T-helper 1 cell (primary cell): ENCODE measurements around the gene C1orf159.
"Not testable (repeated sequence)": the region's sequence is repeated elsewhere in the genome, so short reads cannot be mapped to it uniquely, and the experiment has no call there.

Experiments used
- DNase-seq, 5 donors: peaks; one replicate each; pipeline ENCODE4 v3.0.0-alpha.2; 2012 to 2020

Gene C1orf159

DNA sequence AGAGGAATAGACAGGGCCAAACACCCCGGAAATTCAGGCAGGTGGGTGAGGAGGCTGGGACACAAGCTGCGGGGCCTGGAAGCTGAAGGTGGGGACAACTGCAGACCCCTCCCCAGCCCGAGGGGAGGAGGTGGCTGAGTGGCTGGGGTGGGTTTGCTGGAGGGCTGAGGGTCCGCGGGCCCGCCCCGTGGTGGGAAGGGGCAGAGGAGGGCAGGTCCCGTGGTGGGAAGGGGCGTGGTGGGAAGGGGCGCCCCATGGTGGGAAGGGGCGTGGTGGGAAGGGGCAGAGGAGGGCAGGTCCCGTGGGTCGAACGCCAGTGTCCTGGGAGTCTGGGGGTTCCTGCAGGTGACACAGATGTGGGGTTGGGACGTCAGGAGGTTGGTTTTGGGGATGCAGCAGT, 33.5 kb upstream of the C1orf159 start:
- DNase-seq = no peak

DNA sequence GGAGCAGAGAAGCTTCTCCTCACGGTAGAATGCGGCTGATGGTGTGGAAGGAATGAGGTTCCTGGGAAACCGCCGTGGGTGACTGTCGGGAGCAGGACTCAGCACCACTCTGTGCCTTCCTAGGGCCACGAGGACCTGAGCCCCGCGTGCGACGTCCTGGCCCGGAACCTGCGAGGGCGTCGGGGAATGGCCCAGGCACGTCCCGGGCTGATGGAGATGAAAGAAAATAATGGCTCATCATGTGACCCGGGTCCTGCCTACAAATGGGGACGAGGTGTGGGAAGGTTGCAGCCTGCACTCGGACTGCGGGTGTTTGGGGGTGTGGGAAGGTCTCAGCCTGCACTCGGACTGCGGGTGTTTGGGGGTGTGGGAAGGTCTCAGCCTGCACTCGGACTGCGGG, 32.7 kb upstream of the C1orf159 start:
- no peak for DNase-seq

DNA sequence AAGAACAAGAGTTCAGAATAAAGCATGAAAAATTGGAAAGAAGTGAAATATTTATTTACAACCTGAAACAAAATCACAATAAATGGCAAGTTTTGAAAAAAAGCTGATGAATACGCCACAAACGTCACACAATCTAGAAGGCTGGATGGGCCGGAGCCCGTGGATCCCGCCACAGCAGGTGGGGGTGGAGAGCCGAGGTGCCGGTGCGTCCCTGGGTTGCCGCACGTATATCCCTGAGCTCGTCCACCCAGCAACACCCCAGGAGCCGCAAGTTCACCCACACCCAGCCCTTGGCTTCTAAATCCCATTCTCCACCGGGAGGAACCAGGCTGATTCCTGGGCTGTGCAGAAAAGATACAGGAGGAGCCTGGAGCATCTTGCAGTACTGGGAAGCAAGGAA, 32.2 kb upstream of the C1orf159 start:
- no peak for DNase-seq

DNA sequence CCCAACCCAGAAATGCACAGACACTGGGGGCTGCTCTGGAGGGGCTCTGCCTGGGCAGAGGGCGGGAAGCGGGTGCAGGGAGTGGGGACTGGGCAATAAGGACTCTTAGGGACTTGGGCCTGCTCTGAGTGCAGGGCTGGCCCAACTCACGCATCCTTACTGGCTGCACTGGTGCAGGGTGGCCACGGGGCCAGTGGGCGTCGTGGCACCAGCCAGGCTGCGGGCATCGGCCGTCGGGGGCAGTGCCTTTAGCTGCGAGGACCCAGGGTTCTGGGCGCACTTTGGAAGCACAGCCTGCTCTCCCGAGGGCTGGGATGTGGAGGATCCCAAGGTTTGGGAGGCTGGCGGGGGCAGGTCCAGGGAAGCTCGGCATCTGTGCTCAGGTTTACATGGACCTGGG, 30.7 kb upstream of the C1orf159 start:
- no peak for DNase-seq

DNA sequence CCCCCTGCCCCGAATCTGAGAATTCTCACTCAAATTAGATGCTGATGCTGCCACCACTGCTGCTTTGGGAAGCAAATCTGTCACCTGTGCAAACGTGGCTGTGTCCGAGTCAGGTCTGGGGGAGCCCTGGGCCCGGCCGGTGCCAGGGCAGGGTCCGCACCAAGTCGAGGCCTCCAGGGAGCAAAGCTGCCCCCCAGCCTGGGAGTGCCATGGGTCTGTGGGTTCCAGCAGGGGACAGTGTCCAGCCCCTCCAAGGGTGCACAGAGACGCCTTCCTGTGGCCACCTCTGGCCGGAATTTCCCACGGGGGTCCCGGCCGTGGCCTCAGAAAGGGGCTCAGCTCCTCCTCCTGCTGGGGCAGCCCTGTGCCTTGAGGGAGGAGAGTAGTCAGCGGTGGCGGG, 30.1 kb upstream of the C1orf159 start:
- DNase-seq = no peak

DNA sequence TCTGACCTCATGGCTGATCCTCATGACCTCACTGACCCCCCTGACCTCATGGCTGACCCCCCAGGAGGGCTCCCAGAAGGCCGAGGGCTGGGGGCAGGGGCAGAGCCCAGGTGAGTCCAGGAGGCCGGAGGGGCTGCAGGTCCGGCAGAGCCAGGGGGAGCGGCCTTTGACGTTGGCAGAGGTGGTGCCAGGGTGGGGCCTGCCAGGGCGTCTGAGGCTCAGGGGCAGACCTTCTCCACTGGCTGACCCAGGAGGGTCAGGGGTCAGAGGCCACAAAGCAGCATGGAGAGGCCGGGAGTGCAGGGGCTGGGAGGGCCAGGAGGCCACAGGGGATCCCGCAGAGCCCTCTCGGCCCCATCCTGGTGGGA, 29.6 kb upstream of the C1orf159 start:
- DNase-seq = no peak

DNA sequence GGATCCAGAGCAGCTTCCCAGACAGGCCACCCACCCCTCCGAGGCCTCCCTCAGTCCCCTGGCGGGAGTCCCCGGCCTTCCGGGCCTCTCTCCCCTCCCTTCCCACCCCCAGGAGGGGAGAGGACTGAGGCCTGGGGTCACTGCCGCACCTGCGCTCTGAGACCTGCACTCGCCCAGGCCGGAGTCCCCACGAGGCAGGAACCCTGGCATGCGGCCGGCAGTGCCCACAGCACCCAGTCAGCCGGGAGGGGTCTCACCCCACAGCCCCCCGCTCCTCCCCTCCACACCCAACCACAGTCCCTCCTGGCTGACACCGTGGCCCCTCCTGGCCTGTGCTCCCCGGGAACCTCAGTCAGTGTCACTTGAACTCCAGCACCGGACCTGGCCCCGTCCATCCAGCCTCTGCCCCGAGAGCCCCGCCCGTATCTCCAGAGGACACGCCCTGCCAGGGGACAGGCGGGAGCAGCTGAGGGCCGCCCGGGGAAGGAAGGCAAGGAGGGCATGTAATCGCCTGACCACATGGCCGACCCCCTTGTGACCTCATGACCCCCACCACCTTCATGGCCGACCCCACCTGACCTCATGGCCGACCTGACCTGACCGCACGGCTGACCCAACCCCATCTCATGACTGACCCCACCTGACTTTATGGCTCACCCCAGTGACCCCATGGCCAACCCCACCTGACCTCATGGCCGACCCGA, 29.1 kb upstream of the C1orf159 start:
- no peak for DNase-seq

DNA sequence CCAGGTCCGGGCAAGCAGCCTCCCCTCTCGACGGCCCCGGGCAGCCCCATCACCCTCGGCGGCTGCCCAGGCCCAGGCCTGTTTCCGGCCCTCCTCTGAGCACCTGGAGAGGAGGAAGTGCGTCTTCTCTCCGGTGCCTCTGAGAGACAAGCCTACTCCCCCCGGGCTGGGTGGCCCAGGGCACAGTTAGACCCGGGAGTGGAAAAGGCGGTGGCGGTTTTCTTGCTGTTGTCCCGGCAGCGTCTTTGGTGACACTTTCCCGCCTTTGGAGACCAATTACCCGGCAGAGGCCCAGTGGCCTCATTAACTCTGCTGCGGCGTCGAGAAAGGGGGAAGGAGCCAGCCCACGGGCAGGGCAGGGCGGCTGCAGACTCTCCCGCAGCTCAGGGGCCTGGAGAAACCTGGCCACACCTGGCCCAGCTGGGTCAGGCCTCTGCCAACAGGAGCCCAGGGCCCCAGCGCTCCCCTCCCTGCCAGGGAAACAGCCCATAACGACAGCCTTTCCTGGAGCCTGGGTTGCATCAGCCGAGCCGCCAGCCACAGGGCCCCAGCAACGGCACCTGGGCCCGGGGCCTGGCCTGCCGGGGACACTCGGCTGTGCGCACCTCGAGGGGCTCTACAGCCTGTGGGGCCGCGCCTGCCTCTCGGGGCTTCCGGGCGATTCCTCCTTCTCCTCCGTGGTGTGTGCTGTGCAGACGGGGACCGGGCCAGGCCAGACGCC, 28.4 kb upstream of the C1orf159 start:
- peak in 4 of 5 donors; percentile 45 to 86 (median 52) for DNase-seq

DNA sequence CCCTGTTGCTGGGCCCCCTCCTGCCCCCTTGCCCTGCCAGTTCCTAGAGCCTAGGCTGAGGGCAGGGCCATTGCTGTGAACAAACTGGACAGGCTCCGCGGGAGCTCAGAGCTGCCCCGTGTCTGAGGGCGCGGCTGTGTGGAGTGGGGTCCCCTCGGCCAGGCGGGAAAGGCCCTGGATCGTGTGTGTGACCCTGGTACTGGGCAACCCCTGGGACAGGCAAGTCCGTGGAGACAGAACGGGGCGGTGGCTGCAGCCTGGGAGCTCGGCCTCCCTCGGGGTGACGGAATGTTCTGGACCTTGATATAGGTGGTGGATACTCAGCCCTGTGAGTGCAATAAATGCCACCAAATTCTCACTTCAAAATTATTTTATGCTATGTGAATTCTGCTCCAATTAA, 27.7 kb upstream of the C1orf159 start:
- no peak for DNase-seq

DNA sequence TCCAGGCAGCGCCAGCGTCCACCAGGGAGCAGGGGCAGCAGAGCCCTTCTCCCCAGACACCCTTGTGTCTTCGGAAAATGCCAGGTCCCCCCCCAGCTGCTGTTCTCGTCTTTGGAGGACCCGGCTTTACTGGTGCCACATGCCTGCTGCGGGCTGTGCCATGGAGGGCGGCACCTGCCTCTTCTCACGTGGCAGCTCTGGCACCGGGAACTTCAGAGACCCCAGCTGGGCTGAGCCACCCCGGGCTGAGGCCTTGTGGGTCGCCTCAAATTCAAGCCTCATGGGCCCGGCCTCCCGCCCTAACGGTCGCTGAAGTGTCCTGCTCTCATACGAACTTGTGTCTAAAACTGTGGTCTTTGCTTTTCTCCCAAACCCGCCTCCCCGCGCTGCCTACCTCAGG, 27.0 kb upstream of the C1orf159 start:
- no peak for DNase-seq

DNA sequence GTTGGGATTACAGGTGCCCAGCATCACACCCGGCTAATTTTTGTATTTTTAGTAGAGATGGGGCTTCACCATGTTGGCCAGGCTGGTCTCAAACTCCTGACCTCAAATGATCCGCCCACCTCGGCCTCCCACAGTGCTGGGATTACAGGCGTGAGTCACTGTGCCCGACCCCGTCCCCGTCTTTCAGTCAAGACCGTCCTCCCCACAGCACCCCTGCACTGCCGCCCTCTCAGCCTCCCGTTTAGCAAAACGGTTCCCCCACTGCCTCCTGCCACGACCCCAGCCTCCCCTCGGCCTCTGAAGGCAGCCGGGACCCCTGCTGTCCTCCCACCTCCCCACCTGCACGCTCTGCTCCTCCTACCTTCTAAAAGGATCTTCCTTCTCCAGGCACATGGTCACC, 26.5 kb upstream of the C1orf159 start:
- not testable (repeated sequence) for DNase-seq

DNA sequence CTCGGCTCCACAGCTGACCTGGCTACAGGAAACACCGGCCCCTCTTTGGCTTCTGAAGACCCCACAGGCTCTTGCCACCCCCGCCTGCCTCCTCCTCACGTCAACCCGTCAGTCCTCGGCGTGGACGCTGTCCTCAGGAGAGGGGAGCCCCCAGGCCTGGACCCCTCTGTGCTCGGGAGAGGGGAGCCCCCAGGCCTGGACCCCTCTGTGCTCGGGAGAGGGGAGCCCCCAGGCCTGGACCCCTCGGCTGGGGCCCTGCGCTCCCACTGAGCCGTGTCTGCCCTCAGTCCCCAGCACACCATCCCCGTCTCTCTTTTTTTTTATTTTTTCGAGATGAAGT, 26.0 kb upstream of the C1orf159 start:
- no peak for DNase-seq

DNA sequence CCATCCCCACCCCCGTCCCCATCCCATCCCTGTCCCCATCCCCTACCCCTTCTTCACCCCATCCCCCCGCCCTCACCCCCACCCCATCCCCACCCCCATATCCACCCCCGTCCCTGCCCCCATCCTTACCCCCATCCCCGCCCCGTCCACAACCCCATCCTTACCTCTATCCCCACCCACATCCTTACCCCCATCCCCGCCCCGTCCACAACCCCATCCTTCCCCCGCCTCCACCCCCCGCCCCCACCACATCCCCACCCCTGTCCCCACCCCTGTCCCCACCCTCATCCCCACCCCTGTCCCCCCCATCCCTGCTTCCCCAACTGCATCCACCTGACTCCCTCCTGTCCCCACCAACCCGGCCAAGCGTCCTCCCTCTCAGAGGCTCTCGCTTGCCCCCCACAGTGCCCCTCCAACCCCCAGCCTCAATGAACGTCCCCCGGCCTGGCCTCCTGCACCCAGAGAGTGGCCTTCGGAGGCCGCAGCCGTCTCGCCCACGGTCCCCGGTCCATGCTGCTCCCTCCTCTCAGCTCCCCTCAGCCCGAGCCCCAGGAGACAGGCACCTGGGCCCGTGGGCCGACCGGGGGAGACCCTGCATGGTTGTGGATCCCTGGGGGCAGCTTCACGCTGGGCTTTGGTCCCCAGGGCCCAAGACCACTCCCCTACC, 25.5 kb upstream of the C1orf159 start:
- peak in 1 of 5 donors; percentile 50 for DNase-seq

DNA sequence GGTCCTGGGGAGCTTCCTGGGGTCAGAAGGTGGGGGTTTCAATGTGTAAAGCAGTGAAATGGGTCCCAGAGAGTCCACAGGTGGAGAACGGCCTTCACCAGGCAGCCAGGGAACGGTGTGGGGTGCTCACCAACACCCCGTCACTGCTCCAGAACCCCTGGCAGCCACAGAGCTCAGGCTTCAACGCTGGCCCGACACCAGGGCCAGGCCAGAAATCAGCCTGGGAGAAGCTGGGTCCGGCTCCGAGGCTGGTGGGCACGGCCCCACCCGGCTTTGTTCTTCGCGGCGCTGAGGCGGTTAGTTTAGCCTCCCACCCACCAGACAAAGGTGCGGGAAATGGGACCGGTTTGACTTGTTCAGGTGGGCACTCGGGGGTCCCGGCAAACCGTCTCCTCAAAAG, 24.8 kb upstream of the C1orf159 start:
- no peak for DNase-seq

DNA sequence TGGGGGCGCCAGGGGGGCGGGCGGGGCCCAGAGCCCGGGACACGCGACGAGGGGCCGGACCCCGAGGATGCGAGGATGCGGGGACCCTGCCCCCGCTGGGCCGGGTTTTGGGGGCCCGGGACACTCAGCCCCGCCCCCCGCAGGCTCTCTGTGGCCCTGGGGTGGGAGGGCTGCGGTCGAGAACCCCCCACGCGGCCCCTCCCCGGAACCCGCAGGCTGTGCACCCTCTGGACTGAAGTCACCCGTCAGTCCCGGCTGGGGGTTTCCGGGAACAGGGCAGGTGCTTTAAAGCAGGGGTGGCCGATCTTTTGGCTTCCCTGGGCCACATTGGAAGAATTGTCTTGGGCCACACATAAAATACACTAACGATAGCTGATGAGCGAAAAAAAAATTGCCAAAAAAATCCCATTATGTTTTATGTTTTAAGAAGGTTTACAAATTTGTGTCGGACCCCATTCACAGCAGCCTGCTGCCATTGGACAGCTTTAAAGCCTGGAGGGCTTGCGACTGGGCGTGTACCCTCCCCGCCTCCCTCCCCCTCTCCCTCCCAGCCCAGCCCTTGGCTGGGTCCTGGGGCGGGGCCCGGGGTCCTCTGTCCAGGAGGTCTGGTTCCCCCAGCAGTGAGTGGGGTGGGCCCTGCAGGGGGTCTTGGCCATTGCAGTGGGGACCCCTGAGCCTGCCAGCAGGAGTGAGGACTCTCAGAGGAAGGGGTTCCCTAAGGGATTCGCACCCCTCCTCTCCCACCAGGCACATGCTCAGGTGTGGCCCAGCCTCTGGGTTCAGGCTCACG, 21.6 kb upstream of the C1orf159 start:
- peak; percentile 59 to 76 (median 60) for DNase-seq

DNA sequence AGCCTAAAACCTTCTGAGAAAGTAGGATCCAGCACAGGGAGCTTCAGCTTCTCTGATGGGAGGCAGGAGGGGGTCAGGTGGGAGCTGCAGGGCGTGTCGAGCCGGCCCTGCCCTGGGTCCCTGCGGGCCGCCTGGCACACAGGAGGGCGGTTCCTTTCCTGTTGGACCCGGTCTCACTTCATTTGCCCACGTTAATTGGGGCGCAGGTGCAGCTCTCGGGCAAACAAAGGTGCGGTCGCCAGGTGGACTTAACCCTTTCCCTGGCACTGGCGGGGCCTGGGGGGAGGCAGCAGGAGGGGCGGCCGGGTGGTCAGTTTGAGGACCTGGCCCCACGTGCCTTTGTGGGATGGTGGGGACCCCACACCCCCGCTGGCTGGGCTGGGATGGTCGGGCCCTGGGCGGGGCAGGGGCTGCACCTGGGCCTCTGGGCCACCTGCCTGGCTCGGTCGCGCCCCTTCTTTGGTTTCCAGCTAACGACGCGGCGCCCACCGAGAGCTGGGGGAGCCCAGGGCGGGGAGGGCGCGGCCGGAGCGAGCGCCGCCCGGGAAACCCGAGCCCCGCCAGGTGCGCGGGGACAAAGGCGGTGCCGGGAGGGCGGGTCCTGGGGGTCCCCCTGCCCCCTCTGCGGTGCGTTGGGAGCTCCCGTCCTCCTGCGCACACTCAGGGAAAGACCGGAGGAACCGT, 20.8 kb upstream of the C1orf159 start:
- DNase-seq = no peak

DNA sequence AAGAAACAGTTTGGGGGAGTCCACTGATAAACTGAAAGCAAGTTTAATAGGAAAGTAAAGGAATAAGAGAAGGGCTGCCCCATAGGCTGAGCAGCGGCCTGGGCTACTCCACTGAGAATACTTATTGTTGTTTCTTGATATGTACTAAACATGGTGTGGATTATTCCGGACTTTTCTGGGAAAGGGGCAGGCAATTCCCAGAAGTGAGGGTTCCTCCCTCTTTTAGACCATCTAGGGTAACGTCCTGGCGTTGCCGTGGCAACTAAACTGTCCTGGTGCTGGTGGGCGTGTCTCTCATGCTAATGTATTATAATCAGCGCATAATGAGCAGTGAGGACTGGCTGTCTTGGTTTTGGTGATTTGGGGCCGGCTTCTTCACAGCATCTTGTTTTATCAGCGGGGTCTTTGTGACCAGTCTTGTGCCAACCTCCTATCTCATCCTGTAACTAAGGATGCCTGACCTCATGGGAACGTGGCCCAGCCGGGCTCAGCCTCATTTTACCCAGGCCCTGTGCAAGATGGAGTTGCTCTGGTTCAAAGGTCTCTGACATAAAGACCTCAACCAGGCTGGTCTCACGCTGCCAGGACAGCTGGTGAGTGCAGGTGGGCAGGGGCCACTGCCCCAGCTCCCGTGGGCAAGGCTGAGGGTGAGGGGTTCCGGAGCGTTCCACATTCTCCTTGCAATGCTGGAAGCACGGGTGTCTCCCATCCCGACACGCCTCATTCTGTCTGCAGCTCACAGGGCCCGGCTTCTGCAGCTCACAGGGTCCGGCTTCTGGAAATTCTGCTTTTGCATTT, 19.6 kb upstream of the C1orf159 start:
- DNase-seq = no peak

DNA sequence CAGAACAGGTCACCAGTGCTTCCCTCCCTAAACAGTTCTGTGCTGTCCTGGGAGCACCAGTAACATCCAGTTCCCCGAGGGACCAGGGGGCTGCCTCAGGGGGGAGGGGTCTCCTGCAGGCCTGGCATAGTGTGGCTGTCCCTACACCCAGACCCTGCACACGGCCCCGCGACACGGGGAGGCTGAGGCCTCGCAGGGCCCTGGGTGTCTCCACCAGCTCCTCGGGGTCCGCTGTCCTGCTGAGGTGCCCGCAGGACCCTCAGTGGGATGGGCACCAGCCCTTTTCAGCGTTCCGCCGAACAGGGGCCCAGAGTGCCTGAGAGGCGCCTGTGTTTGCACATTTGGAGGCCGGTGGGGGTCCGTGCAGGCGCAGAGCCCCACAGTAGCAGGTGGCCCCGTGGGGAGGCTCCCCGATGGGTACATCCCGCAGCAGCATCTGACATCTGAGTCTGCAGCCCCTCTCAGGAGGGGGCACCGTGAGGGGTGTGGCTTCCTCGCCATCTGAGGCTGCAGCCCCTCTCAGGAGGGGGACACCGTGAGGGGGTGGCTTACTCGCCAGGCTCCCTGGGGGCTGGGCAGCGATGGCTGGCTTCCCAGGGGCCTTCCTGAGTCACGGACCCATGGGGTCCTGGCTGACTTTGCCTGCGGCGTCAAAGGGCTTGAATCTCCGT, 18.5 kb upstream of the C1orf159 start:
- DNase-seq = no peak

DNA sequence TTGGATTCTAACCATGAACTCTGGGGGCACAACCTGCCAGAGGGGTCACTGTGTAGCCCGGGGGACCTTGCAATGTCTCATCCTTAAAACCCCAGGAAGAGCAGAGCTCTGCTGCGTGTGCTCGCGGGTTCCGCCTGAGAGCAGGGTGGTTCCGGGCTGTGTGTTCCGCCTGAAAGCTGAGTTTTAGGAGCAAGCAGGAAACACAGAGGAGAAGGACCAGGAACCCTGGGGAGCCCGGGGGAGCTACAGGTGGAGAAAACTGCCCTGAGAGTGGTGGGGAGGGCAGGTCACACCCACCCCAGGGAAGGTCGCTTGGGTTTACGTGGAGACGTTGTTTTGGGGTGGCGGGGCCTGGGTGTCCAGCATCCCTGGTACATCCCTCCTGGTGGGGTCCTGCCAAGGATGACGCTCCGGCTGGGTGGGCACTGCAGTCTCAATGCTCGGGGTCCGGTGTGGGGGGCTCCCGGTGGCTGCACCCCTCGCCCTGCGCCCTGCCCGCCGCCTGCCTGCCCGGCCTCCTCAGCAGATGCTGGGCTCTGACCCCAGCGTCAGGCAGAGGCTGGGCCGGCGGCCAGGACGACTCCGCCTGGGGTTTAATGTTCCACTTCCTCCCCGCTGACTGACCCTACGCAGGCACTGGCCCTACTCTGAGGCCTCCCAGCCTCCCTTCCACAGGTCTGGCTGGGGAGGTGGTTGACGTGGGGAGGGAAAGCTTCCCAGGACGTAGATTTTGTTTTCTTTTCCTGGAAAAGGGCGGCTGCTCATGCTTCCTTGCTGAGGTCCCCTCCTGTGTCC, 17.3 kb upstream of the C1orf159 start:
- DNase-seq = no peak
